Esophagus squamous epithelium (tissue), 5 donors: ENCODE data around the gene NR2E1. TPM values are rescaled to one million over a fixed set of nuclear protein-coding genes. Genes with fewer than 3 reads are reported as not detected.

Experiments
- DNase-seq: peaks from one replicate; lab custom pipeline; 2025; lab: John Stamatoyannopoulos, UW
- H3K27ac ChIP-seq, 4 donors: fragments of 200-600 bp; sonication (generic); one replicate each; pipeline ENCODE4 v1.5.1; 2016 to 2019; ENCODE audit warnings: mild to moderate bottlenecking in 1 of 4
- H3K27me3 ChIP-seq, 4 donors: fragments of 200-600 bp; sonication (generic); 1 replicate in 3 of 4; 2 replicates in 1 of 4; pipeline versions ENCODE4 v1.5.1 to v1.6.0; 2017 to 2021; ENCODE audit warnings: antibody characterized with exemption in 1 of 4
- H3K36me3 ChIP-seq, 3 donors: fragments of 200-600 bp; sonication (generic); one replicate each; pipeline ENCODE4 v1.5.1; 2016 to 2019
- H3K4me1 ChIP-seq, 3 donors: fragments of 200-600 bp; sonication (generic); one replicate each; pipeline ENCODE4 v1.5.1; 2017 to 2019
- H3K4me3 ChIP-seq, 4 donors: fragments of 200-600 bp; sonication (generic); 1 replicate in 3 of 4; 2 replicates in 1 of 4; pipeline ENCODE4 v1.5.1; 2016 to 2019; ENCODE audit warnings: mild to moderate bottlenecking in 2 of 4, moderate library complexity in 1 of 4
- H3K9me3 ChIP-seq, 3 donors: fragments of 200-600 bp; sonication (generic); one replicate each; pipeline ENCODE4 v1.5.1; 2016 to 2019
- CTCF ChIP-seq, 6 experiments: fragments of 450-650 bp in 4 of 6; fragments of 200-600 bp in 2 of 6; sonication (generic) in 2 of 6; IDR thresholded peaks; one replicate each; pipeline ENCODE4 v1.5.1; 2016 to 2019; ENCODE audit warnings: antibody characterized with exemption in 6 of 6, mild to moderate bottlenecking in 4 of 6, moderate library complexity in 4 of 6
- POLR2A ChIP-seq, 4 donors: fragments of 450-650 bp; IDR thresholded peaks; one replicate each; pipeline ENCODE4 v1.6.1; 2017; ENCODE audit warnings: antibody characterized with exemption in 4 of 4, mild to moderate bottlenecking in 4 of 4, moderate library complexity in 3 of 4
- WGBS, 2 donors: methylation state at CpG; one replicate each; pipeline ENCODE4 v1.1.5; 2018; 5-methylcytosine and 5-hydroxymethylcytosine counted together
- intact Hi-C: fragments of 100-400 bp; cut with DNase I; formaldehyde crosslinking; loops from one replicate; pipeline ENCODE4 v1.15.0; 2022
- total RNA-seq, 4 donors: library from RNA; depleted of rRNA; stranded (reverse); fragments of >200 nt; gene quantifications; one replicate each; pipeline ENCODE4 v1.1.0, GENCODE V29; 2016
- donor health status: DM: yes; HTN: yes; CAD: no.

The NR2E1 gene
- total RNA-seq, 4 donors from 2014 or later, result not detected

DNA sequence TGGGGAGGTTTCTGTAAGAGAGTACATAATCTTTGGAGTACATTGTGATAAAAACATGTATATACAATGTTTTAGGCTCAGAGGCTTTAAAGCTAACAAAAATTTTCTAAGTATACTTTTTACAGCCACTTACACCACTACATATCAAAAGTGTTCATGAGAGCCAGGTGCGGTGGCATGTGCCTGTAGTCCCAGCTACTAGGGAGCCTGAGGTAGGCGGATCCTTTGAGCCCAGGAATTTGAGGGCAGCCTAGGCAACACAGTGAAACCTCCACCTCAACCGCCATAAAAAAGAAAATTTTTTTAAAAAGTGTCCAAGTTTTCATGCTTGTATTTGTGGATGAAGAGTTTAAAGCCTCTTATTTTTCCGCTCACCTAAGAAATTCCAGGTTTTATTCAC, 72.5 kb downstream of the NR2E1 start:
- Histone ChIP-seq H3K27ac (no peak overlapping the region), H3K9me3 (peaks cover 0 to 3% (median 0%) of the 10 kb centered on the region in 3 donors), H3K27me3 (no peaks in the 10 kb centered on the region), H3K4me3 (no peak overlapping the region), H3K4me1 (no peaks in the 10 kb centered on the region), H3K36me3 (peaks cover 0 to 43% (median 0%) of the 10 kb centered on the region in 3 donors)
- intact Hi-C loops, result no loop called here
- WGBS, 2 donors, result 96 to 97% methylated on average over 4 of the region's 4 CpGs
- DNase-seq, result no peak
- TF ChIP-seq CTCF (IDR thresholded peaks at IDR 0.05) (no peak), POLR2A (IDR thresholded peaks at IDR 0.05) (no peak)

Other genes starting within 250 kb of the NR2E1 start
- gene SEC63, start 207.8 kb upstream of the NR2E1 start, total RNA-seq, result 10 to 100 TPM in 2 of 4 donors, 1 to 10 TPM in 2; 9.3 to 25.4 (median 16.2) TPM
- gene OSTM1, start 91.3 kb upstream of the NR2E1 start, total RNA-seq, result 10 to 100 TPM; 12.6 to 27.1 (median 14.7) TPM
- gene SNX3, start 95.0 kb downstream of the NR2E1 start, total RNA-seq, result 100 to 1,000 TPM in 2 of 4 donors, 10 to 100 TPM in 2; 96.5 to 155 (median 107) TPM
- 10 to 100 TPM in 1 of 4 donors, 1 to 10 TPM in 3; 2.8 to 10.5 (median 3.9) TPM for gene AFG1L, start 129.0 kb downstream of the NR2E1 start, total RNA-seq